ENCODE data around the gene OSBPL10.

GRCh38 chr3:31875437-31875836 lies 105.6 kb downstream of the OSBPL10 start:
- TF ChIP-seq CTCF (IDR thresholded peaks at IDR 0.05) (no peak), EP300 (IDR thresholded peaks at IDR 0.05) (no peak)

Measured in ovary (tissue), 3 donors.